Measurements from ENCODE around the gene SRP68.
"Not testable (repeated sequence)": the region's sequence is repeated elsewhere in the genome, so short reads cannot be mapped to it uniquely, and the experiment has no call there.

Gene SRP68

DNA sequence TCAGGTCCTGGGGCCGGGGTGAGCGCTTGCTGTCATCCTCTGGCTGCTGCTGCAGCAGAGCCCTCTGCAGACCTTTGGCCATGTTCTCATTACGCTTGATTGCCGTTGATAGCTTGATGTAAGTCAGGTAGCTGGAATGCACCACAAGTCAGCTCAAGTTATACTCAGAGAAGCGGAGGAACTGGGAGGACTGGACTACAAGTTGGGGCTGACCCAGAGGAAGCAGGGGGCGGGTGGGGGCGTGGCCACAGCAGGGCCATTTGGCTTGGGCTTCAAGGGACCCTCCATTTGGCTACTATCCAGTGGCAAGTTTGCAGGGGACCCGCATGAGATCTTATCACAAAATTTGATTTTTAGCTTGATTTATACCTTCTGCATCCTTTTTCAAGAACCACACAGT lies 26.3 kb downstream of the SRP68 start:
- DNase-seq (ENCODE audit: low spot score) = no peak

DNA sequence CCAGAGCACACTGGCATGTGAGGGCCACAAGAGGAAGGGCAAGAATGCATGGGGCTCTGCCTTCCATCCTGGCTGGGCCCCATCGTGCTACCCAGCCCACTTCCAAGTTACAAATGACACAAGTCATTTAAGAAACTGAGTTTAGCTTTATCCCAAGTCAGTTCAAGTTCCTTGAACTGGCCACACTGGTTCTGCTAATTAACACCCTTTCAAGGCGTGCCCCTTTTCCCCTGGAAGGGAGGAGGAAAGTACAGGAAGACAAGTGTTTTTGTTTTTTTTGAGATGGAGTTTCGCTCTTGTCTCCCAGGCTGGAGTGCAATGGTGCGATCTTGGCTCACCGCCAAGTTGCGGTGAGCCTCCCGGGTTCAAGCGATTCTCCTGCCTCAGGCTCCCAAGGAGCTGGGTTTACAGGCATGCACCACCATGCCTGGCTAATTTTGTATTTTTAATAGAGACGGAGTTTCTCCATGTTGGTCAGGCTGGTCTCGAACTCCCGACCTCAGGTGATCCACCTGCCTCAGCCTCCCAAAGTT lies 27.8 kb downstream of the SRP68 start:
- DNase-seq (ENCODE audit: low spot score) = not testable (repeated sequence)

DNA sequence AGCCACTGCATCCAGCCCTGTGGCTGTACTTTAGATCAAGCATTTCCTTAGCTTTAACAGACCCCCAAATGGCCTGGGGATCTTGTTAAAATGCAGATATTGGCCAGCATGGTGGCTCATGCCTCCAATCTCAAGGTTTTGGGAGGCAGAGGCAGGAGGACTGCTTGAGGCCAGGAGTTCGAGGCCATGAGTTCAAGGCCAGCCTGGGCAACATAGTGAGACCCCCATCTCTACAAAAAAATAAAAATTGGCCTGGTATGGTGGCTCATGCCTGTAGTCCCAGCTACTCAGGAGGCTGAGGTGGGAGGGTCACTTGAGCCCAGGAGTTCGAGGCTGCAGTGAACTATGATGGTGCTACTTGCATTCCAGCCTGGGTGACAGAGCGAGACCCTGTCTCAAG lies 29.4 kb downstream of the SRP68 start:
- DNase-seq (ENCODE audit: low spot score) = not testable (repeated sequence)

DNA sequence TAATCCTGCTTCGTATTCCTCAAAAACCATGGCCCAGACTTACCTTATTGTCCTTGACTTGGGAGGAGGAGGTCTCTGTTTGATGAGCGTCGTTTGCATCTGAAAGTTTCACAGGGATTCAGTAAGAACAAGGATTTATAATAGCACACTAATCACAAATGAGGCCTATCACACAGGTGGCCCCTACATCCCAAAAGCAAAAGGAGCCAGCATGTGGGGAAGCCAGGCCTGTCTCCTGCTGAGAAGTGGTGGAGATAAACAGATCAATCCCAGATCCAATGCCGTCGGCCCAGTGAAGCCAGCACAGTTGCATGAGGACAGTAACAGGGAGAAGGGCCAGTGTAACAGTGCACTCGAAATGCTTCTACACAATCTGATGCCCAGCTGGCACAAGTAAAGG lies 31.9 kb downstream of the SRP68 start:
- DNase-seq (ENCODE audit: low spot score) = no peak

DNA sequence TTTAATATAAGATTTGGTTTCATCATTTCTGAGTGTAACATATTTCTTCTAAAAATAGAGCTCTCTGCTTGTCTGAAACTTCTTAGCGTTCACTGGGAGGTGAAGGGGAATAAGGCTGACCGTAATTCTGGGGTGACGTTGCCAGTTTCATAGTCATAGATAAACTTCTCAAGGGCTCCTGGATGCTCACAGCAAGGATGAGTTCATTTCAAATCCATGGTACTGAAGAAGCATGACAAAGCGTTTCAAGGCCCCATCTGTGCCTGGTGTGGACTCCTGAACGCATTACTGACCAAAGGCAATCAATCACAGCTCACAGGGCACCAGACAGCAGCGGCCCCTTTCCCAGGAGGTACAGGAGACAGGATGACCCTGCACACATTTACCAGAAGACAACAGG lies 33.2 kb downstream of the SRP68 start:
- no peak for DNase-seq (ENCODE audit: low spot score)

DNA sequence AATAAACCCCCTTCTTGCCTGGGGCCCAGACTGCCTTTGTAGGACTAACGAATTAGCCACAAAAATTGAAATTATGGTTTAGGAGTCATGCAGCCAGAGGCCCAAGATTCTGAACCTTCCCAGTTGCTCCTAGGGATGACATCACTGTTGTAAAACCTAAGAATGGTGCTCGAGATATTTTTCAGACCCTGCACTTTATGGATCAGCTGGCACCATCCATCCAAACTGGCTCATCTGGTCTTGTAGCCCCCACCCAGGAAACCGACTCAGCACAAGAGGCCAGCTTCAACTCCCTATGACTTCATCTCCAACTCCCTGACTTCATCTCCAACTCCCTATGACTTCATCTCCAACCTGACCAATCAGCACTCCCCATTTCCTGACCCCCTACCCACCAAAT lies 34.3 kb downstream of the SRP68 start:
- DNase-seq (ENCODE audit: low spot score) = no peak

DNA sequence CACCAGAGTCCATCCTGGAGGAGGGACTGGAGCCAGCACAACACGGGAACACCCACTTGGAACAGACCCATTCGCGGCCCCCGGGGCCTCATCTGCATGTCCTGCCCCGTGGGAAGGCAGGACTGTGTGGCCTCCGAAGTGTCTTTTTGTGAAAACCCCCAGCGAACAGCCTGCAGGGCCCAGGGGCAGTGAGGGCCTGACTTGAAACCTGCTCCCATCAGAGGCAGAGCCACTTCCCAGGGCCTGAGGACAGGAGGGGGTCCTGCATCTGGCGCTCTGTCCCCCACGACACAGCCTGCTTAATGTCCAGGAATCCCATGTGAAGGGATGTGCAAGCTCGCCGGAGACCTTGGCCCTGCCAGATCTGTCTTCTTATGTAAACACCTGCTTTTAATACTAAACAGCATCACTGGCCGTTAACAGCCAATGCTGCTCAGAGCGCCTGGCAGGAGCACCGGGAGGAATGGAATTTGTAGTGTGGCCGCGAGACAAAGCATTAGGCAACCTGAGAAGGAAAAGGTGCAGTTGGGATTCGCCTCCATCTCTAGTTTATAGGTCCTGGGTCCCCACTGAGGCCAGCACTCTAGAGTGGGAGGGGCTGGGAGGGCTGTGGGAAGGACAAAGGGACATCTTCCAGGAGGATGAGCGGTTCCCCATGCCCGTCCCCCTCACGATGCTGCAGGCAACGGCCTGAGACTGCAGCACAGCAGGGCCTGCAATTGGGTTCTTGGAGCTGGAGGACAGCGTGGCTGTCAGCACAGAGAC lies 35.6 kb downstream of the SRP68 start:
- no peak for DNase-seq (ENCODE audit: low spot score)

DNA sequence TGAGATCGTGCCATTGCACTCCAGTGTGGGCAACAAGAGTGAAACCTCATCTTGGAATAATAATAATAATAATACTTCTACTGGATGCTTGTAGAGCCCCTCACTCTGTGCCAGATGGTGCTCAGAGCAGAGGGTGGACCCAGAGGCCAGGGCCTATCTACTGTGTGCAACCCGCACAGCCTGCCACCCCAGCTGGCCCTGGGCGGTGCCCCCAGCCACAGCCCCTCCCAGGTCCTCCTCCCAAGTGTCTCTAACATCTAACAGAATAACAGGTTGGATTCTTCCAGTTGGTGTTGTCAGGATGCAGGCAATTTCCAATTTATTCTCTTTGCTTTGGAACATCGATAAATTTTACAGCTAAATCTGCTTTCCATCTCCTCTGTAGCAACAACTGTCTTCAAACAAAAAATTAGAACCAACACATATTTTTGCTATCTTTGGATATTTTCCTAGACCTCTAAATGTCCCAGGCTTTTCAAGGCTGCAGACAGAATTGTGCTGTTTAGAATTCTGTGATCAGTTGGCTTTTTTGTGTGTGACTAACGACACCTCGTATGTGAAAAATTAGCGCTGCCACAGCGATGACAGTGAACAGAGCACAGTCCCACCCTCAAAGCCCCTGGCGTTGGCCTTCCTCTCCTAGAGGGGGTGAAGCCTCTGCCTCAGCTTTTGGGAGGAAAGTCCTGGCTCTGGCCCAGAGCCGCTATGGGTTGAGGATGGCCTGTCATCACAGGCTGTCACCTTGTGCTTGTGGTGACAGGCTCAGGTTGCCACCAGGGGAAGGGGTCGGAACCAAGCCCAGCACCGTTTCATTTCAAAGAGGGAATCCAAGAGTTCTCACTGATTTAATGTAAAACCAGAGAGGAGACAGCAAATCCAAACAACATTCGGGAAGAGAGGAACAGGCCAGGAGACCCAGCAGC lies 37.6 kb downstream of the SRP68 start:
- no peak for DNase-seq (ENCODE audit: low spot score)

DNA sequence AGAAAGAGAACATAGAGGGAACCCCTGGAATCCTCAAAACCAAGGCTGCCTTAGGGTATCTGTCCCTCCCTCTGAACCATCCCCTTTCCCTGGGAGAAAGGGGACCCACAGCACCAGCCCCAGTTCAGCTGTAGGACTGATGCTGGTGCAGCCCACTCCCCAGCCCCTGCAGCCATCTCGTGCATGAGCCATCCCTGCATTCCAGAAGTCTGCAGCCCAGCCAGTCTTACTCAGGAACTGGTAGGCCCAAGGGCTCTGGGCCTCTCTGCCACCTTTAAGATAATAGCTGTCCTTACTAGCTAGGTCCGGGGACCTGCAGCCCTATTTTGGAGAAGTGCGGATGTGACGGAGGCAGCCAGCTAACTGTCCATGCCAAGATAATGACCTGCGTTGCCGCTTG lies 39.2 kb downstream of the SRP68 start:
- no peak for DNase-seq (ENCODE audit: low spot score)

DNA sequence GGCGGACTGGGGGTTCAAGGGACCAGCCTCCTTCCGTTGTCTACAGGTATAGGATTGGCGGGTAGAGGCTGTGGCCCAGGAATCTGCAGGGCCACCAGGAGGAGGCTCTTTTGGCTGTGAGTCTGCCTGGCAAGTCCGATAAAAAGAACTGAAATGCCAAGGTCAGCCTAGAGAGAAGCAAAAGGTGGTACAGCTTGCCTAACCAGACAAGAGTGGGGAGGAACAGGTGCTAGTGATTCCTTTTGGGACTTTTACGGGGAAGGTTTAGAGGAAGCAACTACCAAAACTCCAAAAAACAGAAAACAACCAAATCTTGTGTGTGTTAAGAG lies 39.6 kb downstream of the SRP68 start:
- no peak for DNase-seq (ENCODE audit: low spot score)

DNA sequence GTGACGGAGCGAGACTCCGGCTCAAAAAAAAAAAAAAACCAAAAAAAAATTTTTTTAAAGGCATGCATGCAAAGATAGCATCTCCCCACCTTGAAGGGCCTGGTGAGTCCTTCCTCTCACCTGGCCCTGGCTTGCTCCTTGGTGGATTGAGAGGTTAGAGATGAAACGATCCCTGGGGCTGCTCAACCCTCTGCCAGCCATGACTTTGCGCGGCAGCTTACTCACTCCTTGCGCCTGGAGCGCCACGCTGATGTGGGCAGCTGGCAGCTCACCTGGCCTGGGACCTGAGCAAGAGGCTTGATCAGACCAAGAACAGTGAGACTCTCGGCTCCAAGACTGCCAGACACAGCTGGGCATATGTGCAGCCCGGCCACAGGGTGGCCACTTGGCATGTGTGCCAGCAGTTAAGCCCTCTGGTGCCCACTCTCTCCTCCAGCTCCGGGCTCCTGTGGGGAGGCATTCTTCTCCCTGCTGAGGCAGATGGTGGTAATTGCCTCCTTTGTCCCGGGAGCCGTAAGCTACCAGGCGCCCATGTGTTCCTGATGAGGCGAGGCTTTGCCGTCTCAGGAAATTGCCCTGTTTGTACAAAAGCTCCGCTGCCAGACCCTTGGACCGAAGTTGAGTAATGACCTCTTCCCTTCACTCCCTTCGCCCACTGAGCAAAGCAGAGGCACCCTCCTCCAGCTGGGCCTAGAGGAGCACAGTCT lies 40.1 kb downstream of the SRP68 start:
- DNase-seq (ENCODE audit: low spot score) = no peak

DNA sequence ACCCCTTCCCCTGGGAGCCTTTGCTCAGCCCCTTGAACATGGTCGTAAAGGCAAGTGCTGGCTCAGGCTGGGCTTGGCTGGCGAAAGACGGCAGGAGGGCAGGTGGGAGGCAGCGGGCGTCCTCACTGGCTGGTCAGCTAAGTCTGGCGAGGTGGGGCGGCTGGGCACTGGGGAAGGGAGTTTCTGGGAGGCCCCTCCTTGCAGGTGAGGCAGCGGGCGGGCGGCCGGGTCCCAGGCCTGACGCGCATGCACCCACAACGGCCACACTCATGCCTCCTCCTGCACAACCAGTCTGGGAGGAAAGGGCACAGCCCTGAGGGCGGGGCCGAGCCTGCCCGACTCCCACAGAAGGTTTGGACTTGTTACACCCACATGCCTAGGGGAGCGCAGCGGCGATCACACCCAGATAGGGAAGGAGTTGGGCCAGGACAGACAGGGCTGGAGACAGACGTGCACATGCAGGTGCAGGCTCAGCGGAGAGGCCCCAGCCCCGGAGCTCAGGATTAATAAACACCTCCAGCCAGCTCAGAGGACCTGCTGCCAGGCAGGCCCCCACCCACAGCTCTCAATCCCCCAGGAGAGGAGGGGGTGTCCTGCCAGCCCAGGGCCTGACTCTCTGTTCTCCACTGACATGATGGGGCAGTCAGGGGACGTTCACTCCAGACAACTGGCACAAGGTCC lies 45.0 kb downstream of the SRP68 start, which contains the start of gene EVPL:
Gene EVPL, minus strand, starts transcription at position 148 of the 681 bp plus-strand sequence. Its CDS starts 108 bp downstream, at position 40.
- no peak for DNase-seq (ENCODE audit: low spot score)

DNA sequence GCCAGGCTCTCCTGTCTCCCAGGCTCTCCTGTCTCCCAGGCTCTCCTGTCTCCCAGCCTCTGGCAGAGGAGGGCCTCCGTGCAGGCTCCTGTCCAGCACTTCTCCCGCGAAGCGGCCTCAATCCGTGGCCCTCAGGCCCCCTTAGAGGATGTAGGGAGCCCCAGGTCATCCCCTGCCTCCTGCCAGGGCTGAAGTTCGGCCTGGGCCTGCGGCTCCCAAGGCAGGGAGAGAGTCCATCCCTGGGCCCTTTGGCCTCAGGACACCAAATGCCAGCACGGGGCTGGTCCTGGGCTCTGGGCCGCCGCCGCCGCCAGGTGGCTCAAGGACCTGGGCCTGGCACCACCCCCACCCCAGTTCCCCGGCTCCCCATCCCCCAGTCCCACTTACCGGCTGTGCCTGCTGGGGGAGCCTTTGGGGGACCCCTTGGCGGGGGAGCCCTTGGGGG lies 45.6 kb downstream of the SRP68 start:
- no peak for DNase-seq (ENCODE audit: low spot score)

DNA sequence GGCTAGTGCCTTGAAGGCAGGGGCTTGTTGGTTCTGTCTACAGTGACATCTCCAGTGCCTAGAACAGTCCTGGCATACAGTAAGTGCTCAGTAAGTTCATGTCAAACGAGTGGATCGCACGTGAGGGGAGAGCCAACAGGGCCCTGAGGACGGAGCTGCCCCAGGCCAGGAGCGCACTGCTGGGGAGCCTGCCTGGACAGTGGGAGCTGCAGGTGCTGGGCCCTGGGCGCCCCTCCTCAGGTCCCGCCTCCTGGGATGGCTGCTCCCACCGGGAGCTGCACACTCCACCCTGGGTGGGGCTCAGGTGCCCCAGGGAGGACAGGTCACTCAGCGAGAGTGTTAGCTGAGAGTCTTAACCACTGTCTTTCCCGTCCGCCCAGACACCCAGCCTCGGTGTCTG lies 47.0 kb downstream of the SRP68 start:
- DNase-seq (ENCODE audit: low spot score) = no peak

DNA sequence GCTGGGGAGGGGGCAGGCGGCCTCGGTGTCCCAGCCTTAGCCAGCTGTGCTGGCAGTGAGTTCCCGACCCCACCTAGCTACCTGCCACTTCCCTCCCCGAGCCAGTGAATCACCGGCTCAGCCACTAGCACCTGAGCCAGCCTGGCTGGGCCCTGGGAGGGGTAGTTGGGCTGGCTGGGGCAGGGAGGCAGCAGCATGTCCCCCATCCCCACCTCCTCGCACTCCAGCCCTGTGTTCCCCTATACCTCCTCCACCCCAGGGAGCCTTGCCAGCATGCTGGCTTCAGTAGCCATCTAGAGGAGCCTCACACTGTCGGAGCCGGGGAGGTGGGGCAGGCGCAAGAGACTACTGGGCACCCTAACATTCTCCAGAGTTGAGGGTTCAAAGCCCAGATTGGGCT lies 48.0 kb downstream of the SRP68 start:
- no peak for DNase-seq (ENCODE audit: low spot score)

DNA sequence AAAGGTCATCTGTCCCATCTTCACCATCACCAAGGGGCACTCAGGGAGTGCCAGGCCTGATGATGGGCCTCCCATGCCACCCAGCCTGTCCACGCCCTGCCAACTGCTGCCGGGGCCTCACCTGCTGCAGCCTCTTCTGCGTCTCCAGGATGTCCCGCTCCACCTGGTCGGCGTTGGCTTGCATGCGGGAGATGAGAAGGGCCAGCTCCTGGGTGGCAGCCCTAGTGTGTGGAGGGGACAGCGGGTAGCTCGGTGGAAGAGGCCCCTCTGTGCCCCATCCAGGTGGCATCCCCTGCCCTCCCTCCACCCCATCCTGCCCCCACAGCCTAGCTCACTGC lies 48.4 kb downstream of the SRP68 start:
- no peak for DNase-seq (ENCODE audit: low spot score)

DNA sequence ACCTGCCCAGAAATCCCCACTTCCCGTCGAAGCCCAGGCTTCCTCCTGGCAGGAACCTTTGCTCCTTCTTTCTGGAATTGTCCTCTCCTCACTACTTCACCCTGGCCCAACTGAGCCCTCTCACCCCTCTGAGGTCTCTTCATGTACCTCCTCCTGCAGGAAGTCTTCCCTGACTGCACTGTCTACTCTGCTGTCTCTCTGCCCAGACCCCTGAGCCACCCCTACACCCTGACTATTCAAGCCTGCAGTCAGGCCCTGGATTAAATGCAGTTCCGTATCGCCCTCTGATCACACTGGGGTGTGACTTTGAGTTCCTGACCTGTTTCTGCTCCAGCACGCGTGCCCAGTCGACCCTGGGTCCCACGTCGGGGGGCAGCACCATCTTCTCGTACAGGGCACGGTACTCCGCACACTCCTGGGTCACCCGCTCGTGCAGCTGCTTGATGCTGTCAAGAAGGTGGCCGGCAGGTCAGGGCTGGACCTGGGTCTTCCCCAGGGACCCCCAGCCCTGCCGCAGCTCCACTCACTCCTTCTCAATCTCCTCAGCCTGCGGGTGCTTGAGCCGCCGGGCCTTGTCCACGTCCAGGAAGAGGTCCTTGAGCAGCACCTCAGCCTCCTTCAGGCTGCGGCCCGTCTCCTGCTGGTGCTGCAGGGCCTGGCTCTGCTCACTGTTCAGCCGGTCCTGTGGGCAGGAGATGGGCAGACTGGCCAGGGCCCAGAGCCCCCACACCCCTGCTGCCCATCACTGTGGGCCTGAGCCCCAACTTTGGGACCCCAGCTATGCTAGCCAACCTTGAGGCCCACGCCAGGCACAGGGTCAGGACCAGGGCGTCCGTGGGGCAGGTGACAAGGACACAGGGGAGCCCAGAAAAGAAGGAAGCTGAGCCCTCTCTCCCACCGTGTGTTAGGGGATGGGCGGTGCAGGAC lies 49.1 kb downstream of the SRP68 start:
- no peak for DNase-seq (ENCODE audit: low spot score)

DNA sequence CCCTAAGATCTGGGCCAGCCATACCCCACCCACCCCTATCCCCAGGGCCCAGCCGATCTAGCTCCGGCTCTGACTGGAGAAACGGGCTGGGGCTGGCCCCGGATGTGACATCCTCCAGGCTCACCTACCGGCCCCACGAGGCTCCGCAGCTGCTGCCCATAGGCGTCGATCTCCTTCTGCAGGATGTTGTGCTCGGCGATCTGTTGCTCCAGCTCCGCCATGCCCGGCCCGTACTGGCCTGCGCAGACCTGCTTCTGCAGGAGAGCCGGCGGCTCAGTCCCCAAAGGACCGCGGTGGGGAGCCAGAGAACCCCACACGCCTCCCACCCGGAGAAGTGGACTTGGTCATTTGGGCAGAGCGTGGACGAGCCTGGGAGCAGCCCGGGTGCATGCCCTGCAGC lies 50.0 kb downstream of the SRP68 start:
- DNase-seq (ENCODE audit: low spot score) = no peak

DNA sequence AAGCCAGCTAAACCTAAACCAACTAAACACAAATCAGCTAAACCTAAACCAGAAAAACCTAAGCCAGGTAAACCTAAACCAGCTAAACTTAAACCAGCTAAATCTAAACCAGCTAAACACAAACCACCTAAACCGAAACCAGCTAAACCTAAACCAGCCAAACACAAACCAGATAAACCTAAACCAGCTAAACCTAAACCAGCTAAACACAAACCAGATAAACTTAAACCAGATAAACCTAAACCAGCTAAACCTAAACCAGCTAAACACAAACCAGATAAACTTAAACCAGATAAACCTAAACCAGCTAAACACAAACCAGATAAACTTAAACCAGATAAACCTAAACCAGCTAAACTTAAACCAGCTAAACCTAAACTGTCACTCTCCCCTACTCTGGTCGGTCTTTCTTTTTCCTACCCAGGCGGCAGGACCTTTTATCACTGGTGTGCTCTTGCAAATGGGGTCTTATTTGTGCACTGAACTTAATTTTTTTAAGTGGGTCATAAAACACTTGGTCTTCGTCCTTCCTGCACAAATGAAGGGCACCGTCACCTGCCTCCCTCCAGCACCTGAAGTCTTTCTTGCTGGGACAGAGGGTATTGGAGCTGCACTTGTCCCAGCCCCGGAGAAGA lies 52.4 kb downstream of the SRP68 start:
- no peak for DNase-seq (ENCODE audit: low spot score)

DNA sequence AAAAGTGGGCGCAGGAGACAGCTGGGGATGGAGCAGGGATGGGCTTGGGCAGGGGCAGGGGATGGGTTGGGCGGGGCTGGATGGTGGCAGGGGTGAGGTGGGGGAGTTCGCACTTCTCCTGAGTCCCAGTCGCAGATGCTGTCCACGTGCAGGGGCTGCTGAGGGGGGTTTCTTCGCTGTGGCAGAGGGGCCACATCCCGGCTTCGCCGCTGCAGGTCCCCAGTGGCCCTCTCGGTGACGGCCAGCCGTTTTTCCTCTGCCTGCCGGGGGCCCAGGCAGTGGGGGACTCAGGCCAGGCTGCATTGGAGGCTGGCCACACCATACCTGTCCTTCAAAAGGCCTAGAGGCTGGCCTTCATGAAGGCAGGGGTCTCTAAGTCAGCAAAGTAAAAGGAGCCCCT lies 53.5 kb downstream of the SRP68 start:
- no peak for DNase-seq (ENCODE audit: low spot score)

Measured in AG08395 (cell line).